Loucy (cell line): ENCODE data around the gene ASPSCR1.

Experiments
- H2AFZ ChIP-seq: fragments of 200-600 bp; sonication (generic); 2 replicates; pipeline ENCODE4 v1.6.0; 2016; ENCODE audit warnings: antibody characterized with exemption, mild to moderate bottlenecking, low read length, moderate library complexity
- H3F3A ChIP-seq: fragments of 200-600 bp; 2 replicates; pipeline ENCODE4 v1.6.0; 2016; ENCODE audit warnings: antibody characterized with exemption, low read depth, mild to moderate bottlenecking
- H3K27me3 ChIP-seq: fragments of 200-600 bp; sonication (generic); 2 replicates; pipeline ENCODE4 v1.6.1; 2014; ENCODE audit warnings: low read length, mild to moderate bottlenecking; ENCODE audit not compliant: insufficient read depth, poor library complexity, severe bottlenecking
- H3K36me3 ChIP-seq: fragments of 200-600 bp; sonication (generic); 2 replicates; pipeline ENCODE4 v1.6.1; 2016; ENCODE audit warnings: low read length; ENCODE audit not compliant: insufficient read depth
- H3K4me1 ChIP-seq: fragments of 200-600 bp; sonication (generic); 2 replicates; pipeline ENCODE4 v1.5.1; 2014; ENCODE audit warnings: low read length, mild to moderate bottlenecking; ENCODE audit not compliant: insufficient read depth, poor library complexity, severe bottlenecking
- H3K4me2 ChIP-seq: fragments of 200-600 bp; sonication (generic); 2 replicates; pipeline ENCODE4 v1.6.0; 2014; ENCODE audit warnings: antibody characterized with exemption, low read length, low read depth, mild to moderate bottlenecking; ENCODE audit not compliant: poor library complexity, severe bottlenecking
- H3K4me3 ChIP-seq: fragments of 200-600 bp; sonication (generic); 2 replicates; pipeline ENCODE4 v1.5.1; 2014; ENCODE audit warnings: low read length, mild to moderate bottlenecking, mixed read lengths; ENCODE audit not compliant: poor library complexity, severe bottlenecking
- H3K79me2 ChIP-seq: fragments of 200-600 bp; sonication (generic); 2 replicates; pipeline ENCODE4 v1.6.1; 2014; ENCODE audit warnings: low read length; ENCODE audit not compliant: insufficient read depth
- H3K9ac ChIP-seq: fragments of 200-600 bp; sonication (generic); 2 replicates; pipeline ENCODE4 v1.6.0; 2014; ENCODE audit warnings: mild to moderate bottlenecking, low read depth, low read length, moderate library complexity; ENCODE audit not compliant: poor library complexity, severe bottlenecking
- H3K9me2 ChIP-seq: fragments of 200-600 bp; sonication (generic); replicated peaks from 2 replicates; pipeline ENCODE4 v1.6.1; 2016; ENCODE audit warnings: low read depth, low read length, mixed read lengths
- H3K9me3 ChIP-seq: fragments of 200-600 bp; sonication (generic); 2 replicates; pipeline ENCODE4 v1.6.1; 2014; ENCODE audit warnings: mild to moderate bottlenecking, antibody characterized with exemption, low read length, low read depth; ENCODE audit not compliant: insufficient read depth
- H4K20me1 ChIP-seq: fragments of 200-600 bp; sonication (generic); 2 replicates; pipeline ENCODE4 v1.6.0; 2014; ENCODE audit warnings: antibody characterized with exemption, low read length, mild to moderate bottlenecking; ENCODE audit not compliant: insufficient read depth, poor library complexity, severe bottlenecking
- EZH2phosphoT487 ChIP-seq: fragments of 200-600 bp; IDR thresholded peaks from 2 replicates; pipeline ENCODE4 v1.6.1; 2018; ENCODE audit warnings: antibody characterized with exemption, mild to moderate bottlenecking, moderate library complexity, borderline replicate concordance
- TF ChIP-seq, protein P1 (sequence below): fragments of 200-600 bp; sonication (generic); conservative IDR thresholded peaks from 2 replicates; pipeline ENCODE4 v1.5.1; 2014; ENCODE audit warnings: mild to moderate bottlenecking, antibody characterized with exemption, low read length

Gene ASPSCR1

DNA sequence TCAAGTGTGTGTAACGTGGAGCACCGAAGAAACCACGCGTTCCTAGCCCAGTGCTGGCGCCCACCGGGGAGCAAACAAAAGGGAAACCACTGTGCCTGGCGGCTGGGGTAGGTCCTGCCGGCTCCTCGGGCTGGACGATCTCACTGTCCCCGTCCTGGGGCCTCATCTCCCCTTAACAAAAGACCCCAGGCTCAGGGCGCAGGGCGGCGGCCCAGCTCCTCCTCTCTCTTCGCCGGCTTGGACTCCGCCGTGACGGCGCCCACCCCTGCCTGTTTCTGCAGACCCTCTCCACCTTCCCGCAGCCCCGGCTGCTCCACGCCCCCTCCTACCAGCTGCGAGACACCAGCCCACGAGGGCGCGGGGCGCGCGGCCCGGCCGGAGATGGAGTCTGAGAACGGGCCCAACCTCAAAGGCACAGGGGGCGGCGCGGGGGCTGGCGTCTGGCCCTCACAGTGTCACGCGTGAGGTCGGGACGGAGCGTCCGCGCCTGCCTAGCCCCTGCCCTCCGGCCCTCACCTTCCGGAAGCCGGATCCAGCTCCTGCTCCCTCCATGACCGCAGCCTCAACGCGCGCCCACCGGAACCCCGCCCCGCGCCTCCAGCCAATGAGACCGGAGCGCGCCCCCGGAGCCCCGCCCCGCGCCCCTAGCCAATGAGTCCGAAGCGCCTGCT lies 45.0 kb downstream of the ASPSCR1 start, which contains the start of gene CENPX:
CENPX (minus strand) TSS at position 569 of the 671 bp plus-strand sequence; CDS start at position 552, 17 bp downstream.
- Histone ChIP-seq H3K79me2 (peaks cover 22% of the 10 kb centered on the region; the same call in 1 of the 2 replicates), H4K20me1 (peaks cover 18% of the 10 kb centered on the region), H3K36me3 (no peaks in the 10 kb centered on the region), H3K4me3 (peak within 1 kb of the TSS; percentile 92), H3K9me3 (no peaks in the 10 kb centered on the region), H3K4me1 (peaks cover 30% of the 10 kb centered on the region), H2AFZ (peak within 1 kb of the TSS; percentile 90), H3K4me2 (peak within 1 kb of the TSS; percentile 98), H3K9me2 (no peaks in the 10 kb centered on the region), H3K27me3 (no peaks in the 10 kb centered on the region), H3F3A (no peaks in the 10 kb centered on the region), H3K9ac (peak within 1 kb of the TSS; percentile 87)
- TF ChIP-seq, protein P1, sequence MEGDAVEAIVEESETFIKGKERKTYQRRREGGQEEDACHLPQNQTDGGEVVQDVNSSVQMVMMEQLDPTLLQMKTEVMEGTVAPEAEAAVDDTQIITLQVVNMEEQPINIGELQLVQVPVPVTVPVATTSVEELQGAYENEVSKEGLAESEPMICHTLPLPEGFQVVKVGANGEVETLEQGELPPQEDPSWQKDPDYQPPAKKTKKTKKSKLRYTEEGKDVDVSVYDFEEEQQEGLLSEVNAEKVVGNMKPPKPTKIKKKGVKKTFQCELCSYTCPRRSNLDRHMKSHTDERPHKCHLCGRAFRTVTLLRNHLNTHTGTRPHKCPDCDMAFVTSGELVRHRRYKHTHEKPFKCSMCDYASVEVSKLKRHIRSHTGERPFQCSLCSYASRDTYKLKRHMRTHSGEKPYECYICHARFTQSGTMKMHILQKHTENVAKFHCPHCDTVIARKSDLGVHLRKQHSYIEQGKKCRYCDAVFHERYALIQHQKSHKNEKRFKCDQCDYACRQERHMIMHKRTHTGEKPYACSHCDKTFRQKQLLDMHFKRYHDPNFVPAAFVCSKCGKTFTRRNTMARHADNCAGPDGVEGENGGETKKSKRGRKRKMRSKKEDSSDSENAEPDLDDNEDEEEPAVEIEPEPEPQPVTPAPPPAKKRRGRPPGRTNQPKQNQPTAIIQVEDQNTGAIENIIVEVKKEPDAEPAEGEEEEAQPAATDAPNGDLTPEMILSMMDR: no peak
- TF ChIP-seq EZH2phosphoT487: no peak

DNA sequence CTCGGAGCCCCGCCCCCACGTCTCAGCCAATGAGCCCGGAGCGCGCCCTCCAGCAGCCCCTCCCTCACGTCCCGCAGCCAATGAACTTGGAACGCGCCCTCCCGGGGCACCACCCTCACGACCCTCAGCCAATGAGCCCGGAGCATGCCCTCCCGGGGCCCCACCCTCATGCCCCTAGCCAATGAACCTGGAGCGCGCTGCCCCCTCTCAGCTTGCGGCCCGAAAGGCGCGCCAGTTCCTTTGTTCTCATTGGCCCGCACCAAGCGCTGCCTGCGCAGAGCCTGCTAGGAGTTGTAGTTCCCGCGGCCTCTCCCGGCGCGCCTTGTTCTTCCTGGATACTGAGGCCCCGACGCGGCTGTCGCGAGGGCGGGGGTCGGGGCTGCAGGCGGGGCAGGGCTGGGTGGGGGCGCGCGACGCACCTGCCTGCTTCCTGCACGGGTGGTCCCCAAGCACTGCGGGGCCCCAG lies 45.6 kb downstream of the ASPSCR1 start, which contains the start of gene LRRC45:
LRRC45 (plus strand) TSS at position 325 of the 466 bp plus-strand sequence. CDS start 339 bp downstream, outside the sequence.
- H3K36me3 ChIP-seq: no peaks in the 10 kb centered on the region
- H3K9ac ChIP-seq: peak within 1 kb of the TSS; percentile 87

DNA sequence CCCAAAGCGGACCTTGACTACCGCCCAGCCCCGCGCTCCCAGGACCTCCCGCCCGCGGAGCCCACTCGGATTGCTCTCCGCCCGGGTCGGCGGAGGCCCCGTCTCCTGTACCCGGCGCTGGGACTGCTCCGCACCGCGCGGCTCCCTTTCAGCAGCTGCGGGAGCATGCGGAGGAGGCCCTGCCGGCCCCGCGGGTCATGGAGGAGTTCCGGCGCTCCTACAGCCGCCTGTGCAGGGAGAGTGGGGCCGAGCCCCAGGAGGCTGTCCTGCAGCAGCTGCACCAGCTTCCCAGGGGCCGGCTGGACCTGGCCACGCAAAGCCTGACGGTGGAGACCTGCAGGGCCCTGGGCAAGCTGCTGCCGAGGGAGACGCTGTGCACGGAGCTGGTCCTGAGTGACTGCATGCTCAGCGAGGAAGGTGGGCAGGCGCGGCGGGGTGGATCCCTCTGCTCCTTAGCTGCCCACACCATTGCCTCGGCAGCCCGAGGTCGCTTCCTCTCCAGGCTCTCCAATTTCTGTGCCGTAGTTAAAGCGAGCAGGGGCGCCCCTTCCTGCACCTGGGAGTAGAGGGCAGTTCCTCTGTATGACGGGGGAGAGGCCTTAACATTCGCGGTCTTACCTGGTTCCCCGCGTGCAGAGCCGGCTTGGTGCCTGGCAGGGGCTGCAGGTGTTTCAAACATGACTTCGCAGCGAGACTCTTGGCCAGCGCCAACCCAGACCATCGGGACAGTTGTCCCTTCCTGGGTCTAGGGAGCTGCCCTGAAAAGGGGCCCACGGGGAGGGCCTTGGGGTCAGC lies 46.2 kb downstream of the ASPSCR1 start:
- Histone ChIP-seq H3K79me2 (peaks cover 22% of the 10 kb centered on the region; the same call in 1 of the 2 replicates), H3K36me3 (no peaks in the 10 kb centered on the region), H3K9me2 (no peaks in the 10 kb centered on the region), H3K9ac (peak overlapping the region; percentile 73), H3K9me3 (no peaks in the 10 kb centered on the region), H3K4me1 (peaks cover 33% of the 10 kb centered on the region), H2AFZ (peak overlapping the region; percentile 79), H3K4me3 (peak overlapping the region; percentile 89), H4K20me1 (peaks cover 18% of the 10 kb centered on the region), H3K27me3 (no peaks in the 10 kb centered on the region), H3F3A (no peaks in the 10 kb centered on the region), H3K4me2 (peak overlapping the region; percentile 94)
- no peak for TF ChIP-seq EZH2phosphoT487
- TF ChIP-seq, protein P1: no peak

More for the DNA sequence above, 45.6 kb downstream of the ASPSCR1 start, which contains the start of gene LRRC45:
- Histone ChIP-seq H3K27me3 (no peaks in the 10 kb centered on the region), H2AFZ (peak within 1 kb of the TSS; percentile 90), H3K4me1 (peaks cover 33% of the 10 kb centered on the region), H3K9me2 (no peaks in the 10 kb centered on the region), H4K20me1 (peaks cover 18% of the 10 kb centered on the region), H3K9me3 (no peaks in the 10 kb centered on the region), H3K4me3 (peak within 1 kb of the TSS; percentile 92), H3K4me2 (peak within 1 kb of the TSS; percentile 98), H3F3A (no peaks in the 10 kb centered on the region), H3K79me2 (peaks cover 22% of the 10 kb centered on the region; the same call in 1 of the 2 replicates)
- TF ChIP-seq EZH2phosphoT487: no peak
- TF ChIP-seq, protein P1: no peak
